Measurements from ENCODE around the gene PYGO1.
"Not testable (repeated sequence)": the region's sequence is repeated elsewhere in the genome, so short reads cannot be mapped to it uniquely, and the experiment has no call there.

Gene PYGO1

GRCh38 chr15:55513621-55514413, 74.3 kb downstream of the PYGO1 start:
- H3K27me3 ChIP-seq (ENCODE audit: control insufficient read depth in 1 of 2, insufficient read depth in 2 of 2, low read length in 2 of 2); H3K9ac ChIP-seq (ENCODE audit: low read length in 2 of 2); H3K36me3 ChIP-seq (ENCODE audit: control insufficient read depth in 2 of 2, insufficient read depth in 2 of 2, low read length in 2 of 2); H3K9me3 ChIP-seq (ENCODE audit: control insufficient read depth in 2 of 2, low read length in 2 of 2); H3K4me1 ChIP-seq (ENCODE audit: control insufficient read depth, insufficient read depth, low read length); H3K4me3 ChIP-seq (ENCODE audit: low read length in 2 of 2); H3K27ac ChIP-seq (ENCODE audit: low read length): not testable (repeated sequence)

- Histone ChIP-seq H3K9ac (ENCODE audit: low read length in 2 of 2) (no peak overlapping the region), H3K27ac (ENCODE audit: low read length) (no peak overlapping the region), H3K4me1 (ENCODE audit: control insufficient read depth, insufficient read depth, low read length) (no peaks in the 10 kb centered on the region), H3K27me3 (ENCODE audit: control insufficient read depth in 1 of 2, insufficient read depth in 2 of 2, low read length in 2 of 2) (no peaks in the 10 kb centered on the region), H3K9me3 (ENCODE audit: control insufficient read depth in 2 of 2, low read length in 2 of 2) (no peaks in the 10 kb centered on the region), H3K36me3 (ENCODE audit: control insufficient read depth in 2 of 2, insufficient read depth in 2 of 2, low read length in 2 of 2) (no peaks in the 10 kb centered on the region), H3K4me3 (ENCODE audit: low read length in 2 of 2) (no peak overlapping the region)
Measured at GRCh38 chr15:55513152-55513551, 75.0 kb downstream of the PYGO1 start.

DNA sequence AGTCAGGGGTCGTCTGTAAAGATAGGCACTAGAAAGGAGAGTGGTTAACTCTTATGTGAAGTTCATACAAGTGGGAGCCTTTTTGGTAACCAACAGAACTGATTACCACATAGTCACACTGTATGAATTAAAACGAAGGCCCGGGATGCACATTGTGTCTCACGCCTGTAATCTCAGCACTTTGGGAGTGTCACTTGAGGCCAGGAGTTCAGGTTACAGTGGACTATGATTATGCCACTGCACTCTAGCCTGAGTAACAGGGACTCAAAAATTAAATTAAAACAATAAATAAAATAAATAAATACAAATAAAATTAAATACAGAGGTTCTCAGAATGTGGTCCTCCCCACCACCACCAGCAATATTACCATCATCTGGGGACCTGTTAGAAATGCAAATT, 80.6 kb downstream of the PYGO1 start:
- Histone ChIP-seq H3K9me3 (ENCODE audit: control insufficient read depth in 2 of 2, low read length in 2 of 2) (no peaks in the 10 kb centered on the region), H3K27ac (ENCODE audit: low read length) (no peak overlapping the region)

DNA sequence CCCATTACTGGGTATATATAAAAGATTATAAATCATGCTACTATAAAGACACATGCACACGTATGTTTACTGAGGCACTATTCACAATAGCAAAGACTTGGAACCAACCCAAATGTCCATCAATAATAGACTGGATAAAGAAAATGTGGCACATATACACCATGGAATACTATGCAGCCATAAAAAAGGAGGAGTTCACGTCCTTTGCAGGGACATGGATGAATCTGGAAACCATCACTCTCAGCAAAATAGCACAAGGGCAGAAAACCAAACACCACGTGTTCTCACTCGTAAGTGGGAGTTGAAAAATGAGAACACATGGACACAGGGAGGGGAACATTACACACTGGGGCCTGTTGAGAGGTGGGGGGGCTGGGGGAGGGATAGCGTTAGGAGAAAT, 82.7 kb downstream of the PYGO1 start:
- not testable (repeated sequence) for H3K9ac ChIP-seq (ENCODE audit: low read length in 2 of 2); H3K27me3 ChIP-seq (ENCODE audit: control insufficient read depth in 1 of 2, insufficient read depth in 2 of 2, low read length in 2 of 2); H3K4me3 ChIP-seq (ENCODE audit: low read length in 2 of 2); H3K36me3 ChIP-seq (ENCODE audit: control insufficient read depth in 2 of 2, insufficient read depth in 2 of 2, low read length in 2 of 2); H3K9me3 ChIP-seq (ENCODE audit: control insufficient read depth in 2 of 2, low read length in 2 of 2); H3K4me1 ChIP-seq (ENCODE audit: control insufficient read depth, insufficient read depth, low read length); H3K27ac ChIP-seq (ENCODE audit: low read length)

More for the DNA sequence above, 80.6 kb downstream of the PYGO1 start:
- no peaks in the 10 kb centered on the region for H3K27me3 ChIP-seq (ENCODE audit: control insufficient read depth in 1 of 2, insufficient read depth in 2 of 2, low read length in 2 of 2)
- no peaks in the 10 kb centered on the region for H3K36me3 ChIP-seq (ENCODE audit: control insufficient read depth in 2 of 2, insufficient read depth in 2 of 2, low read length in 2 of 2)
- H3K9ac ChIP-seq (ENCODE audit: low read length in 2 of 2): no peak overlapping the region
- no peak overlapping the region for H3K4me3 ChIP-seq (ENCODE audit: low read length in 2 of 2)
- H3K4me1 ChIP-seq (ENCODE audit: control insufficient read depth, insufficient read depth, low read length): no peaks in the 10 kb centered on the region

DNA sequence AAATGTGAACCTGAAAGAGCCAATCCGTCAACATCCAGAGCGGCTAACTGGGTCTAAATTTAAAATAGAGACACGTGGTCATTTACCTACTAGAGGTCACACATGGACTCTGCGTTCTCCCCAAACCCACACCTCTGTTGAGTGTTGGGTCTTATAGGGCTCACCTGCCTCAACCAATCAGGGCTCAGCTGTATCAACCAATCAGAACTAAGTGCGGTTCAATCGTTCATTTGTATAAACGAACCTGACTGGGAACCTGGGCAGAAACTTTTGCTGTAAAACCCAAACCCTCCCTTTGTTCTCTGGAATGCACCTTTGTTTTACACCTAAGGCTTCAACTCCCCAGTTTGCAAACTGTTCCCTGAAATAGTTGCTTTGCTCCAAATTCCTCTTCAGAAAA, 89.0 kb downstream of the PYGO1 start:
- no peak overlapping the region for H3K27ac ChIP-seq (ENCODE audit: low read length)
- no peaks in the 10 kb centered on the region for H3K36me3 ChIP-seq (ENCODE audit: control insufficient read depth in 2 of 2, insufficient read depth in 2 of 2, low read length in 2 of 2)
- no peaks in the 10 kb centered on the region for H3K27me3 ChIP-seq (ENCODE audit: control insufficient read depth in 1 of 2, insufficient read depth in 2 of 2, low read length in 2 of 2)
- no peak overlapping the region for H3K4me3 ChIP-seq (ENCODE audit: low read length in 2 of 2)
- no peak overlapping the region for H3K9ac ChIP-seq (ENCODE audit: low read length in 2 of 2)
- peaks cover 2% of the 10 kb centered on the region for H3K4me1 ChIP-seq (ENCODE audit: control insufficient read depth, insufficient read depth, low read length)
- no peaks in the 10 kb centered on the region for H3K9me3 ChIP-seq (ENCODE audit: control insufficient read depth in 2 of 2, low read length in 2 of 2)

- Histone ChIP-seq H3K4me3 (ENCODE audit: low read length in 2 of 2) (peak overlapping the region; percentile 94 to 99), H3K9ac (ENCODE audit: low read length in 2 of 2) (peak overlapping the region; percentile 42 to 44)
- not testable (repeated sequence) for H3K4me1 ChIP-seq (ENCODE audit: control insufficient read depth, insufficient read depth, low read length); H3K27me3 ChIP-seq (ENCODE audit: control insufficient read depth in 1 of 2, insufficient read depth in 2 of 2, low read length in 2 of 2); H3K36me3 ChIP-seq (ENCODE audit: control insufficient read depth in 2 of 2, insufficient read depth in 2 of 2, low read length in 2 of 2); H3K27ac ChIP-seq (ENCODE audit: low read length); H3K9me3 ChIP-seq (ENCODE audit: control insufficient read depth in 2 of 2, low read length in 2 of 2)
Measured at GRCh38 chr15:55498109-55498938, 89.8 kb downstream of the PYGO1 start.

GRCh38 chr15:55496716-55497115, 91.4 kb downstream of the PYGO1 start:
- H3K9ac ChIP-seq (ENCODE audit: low read length in 2 of 2): no peak overlapping the region
- H3K27me3 ChIP-seq (ENCODE audit: control insufficient read depth in 1 of 2, insufficient read depth in 2 of 2, low read length in 2 of 2): no peaks in the 10 kb centered on the region
- no peaks in the 10 kb centered on the region for H3K9me3 ChIP-seq (ENCODE audit: control insufficient read depth in 2 of 2, low read length in 2 of 2)
- H3K36me3 ChIP-seq (ENCODE audit: control insufficient read depth in 2 of 2, insufficient read depth in 2 of 2, low read length in 2 of 2): no peaks in the 10 kb centered on the region
- H3K4me1 ChIP-seq (ENCODE audit: control insufficient read depth, insufficient read depth, low read length): peaks cover 2% of the 10 kb centered on the region
- H3K4me3 ChIP-seq (ENCODE audit: low read length in 2 of 2): no peak overlapping the region
- no peak overlapping the region for H3K27ac ChIP-seq (ENCODE audit: low read length)

DNA sequence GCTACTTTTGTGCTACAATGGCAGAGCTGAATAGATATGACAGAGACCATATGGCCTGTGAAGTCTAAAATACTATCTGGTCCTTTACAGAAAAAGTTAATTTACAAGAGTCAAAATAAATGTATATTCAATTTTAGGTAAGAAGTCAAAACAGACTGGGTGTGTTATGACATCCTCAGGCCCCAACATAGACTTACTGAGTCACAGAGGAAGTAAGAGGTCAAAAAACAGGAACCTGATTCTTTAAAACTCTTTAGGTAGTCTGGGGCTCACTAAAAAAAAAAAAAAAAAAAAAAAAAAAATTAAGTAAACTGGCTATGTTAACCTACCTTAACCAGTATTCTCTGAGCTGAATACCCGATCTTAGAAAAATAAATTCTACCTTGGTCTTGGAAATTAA, 93.2 kb downstream of the PYGO1 start:
- Histone ChIP-seq H3K9ac (ENCODE audit: low read length in 2 of 2) (no peak overlapping the region), H3K36me3 (ENCODE audit: control insufficient read depth in 2 of 2, insufficient read depth in 2 of 2, low read length in 2 of 2) (peaks cover 0 to 4% of the 10 kb centered on the region in 2 donors), H3K4me3 (ENCODE audit: low read length in 2 of 2) (no peak overlapping the region), H3K27ac (ENCODE audit: low read length) (no peak overlapping the region), H3K4me1 (ENCODE audit: control insufficient read depth, insufficient read depth, low read length) (peaks cover 2% of the 10 kb centered on the region), H3K9me3 (ENCODE audit: control insufficient read depth in 2 of 2, low read length in 2 of 2) (no peaks in the 10 kb centered on the region), H3K27me3 (ENCODE audit: control insufficient read depth in 1 of 2, insufficient read depth in 2 of 2, low read length in 2 of 2) (no peaks in the 10 kb centered on the region)

DNA sequence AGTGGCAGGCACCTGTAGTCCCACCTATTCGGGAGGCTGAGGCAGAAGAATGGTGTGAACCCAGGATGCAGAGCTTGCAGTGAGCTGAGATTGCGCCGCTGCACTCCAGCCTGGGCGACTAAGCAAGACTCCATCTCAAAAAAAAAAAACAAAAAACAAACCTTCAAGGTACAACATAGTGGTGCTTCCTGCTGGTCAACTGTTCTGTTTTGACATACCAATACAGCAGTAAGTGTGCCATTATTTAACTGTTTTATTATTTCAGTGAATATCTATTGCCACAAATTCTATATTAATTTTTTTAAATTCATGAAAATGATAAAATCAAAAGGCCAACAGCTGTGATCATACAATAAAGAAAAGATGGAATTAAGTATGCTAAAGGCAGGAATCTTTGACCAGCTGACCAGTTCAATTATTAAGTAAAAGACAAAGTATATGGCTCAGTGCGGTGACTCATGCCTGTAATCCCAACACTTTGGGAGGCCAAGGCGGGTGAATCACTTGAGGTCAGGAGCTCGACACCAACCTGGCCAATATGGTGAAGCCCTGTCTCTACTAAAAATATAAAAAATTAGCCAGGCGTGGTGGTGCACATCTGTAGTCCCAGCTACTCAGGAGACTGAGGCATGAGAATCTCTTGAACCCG, 99.1 kb downstream of the PYGO1 start:
- not testable (repeated sequence) for H3K27me3 ChIP-seq (ENCODE audit: control insufficient read depth in 1 of 2, insufficient read depth in 2 of 2, low read length in 2 of 2); H3K9ac ChIP-seq (ENCODE audit: low read length in 2 of 2); H3K9me3 ChIP-seq (ENCODE audit: control insufficient read depth in 2 of 2, low read length in 2 of 2); H3K27ac ChIP-seq (ENCODE audit: low read length); H3K4me1 ChIP-seq (ENCODE audit: control insufficient read depth, insufficient read depth, low read length); H3K4me3 ChIP-seq (ENCODE audit: low read length in 2 of 2)
- peaks cover 0 to 14% of the 10 kb centered on the region in 2 donors for H3K36me3 ChIP-seq (ENCODE audit: control insufficient read depth in 2 of 2, insufficient read depth in 2 of 2, low read length in 2 of 2)
